GM12878 (cell line): ENCODE data around the gene KIAA1328.

ENCODE experiments used
- CBX3 ChIP-seq: fragments of 200-600 bp; sonication (generic); IDR thresholded peaks from 2 replicates; pipeline ENCODE4 v1.6.1; 2016; ENCODE audit warnings: low read depth, borderline replicate concordance
- CBX5 ChIP-seq: sonication (generic); IDR thresholded peaks from 2 replicates; pipeline ENCODE4 v1.6.1; 2016; ENCODE audit warnings: low read depth, moderate library complexity, mild to moderate bottlenecking, inconsistent platforms
- CEBPB ChIP-seq, 2 experiments: fragments of 150-350 bp in 1 of 2; IDR thresholded peaks; 2 replicates each; pipeline ENCODE4 v1.6.1; 2012 to 2014; ENCODE audit warnings: low read depth in 2 of 2, low read length in 2 of 2, borderline replicate concordance in 1 of 2, inconsistent platforms in 1 of 2
- CTCF ChIP-seq, 3 experiments: IDR thresholded peaks in 2 of 3; conservative IDR thresholded peaks in 1 of 3; 2 replicates each; pipeline ENCODE4 v1.5.1; 2011; ENCODE audit warnings: low read depth in 3 of 3, low read length in 3 of 3, mild to moderate bottlenecking in 3 of 3, control low read depth in 2 of 3, moderate library complexity in 2 of 3, inconsistent platforms in 1 of 3, mixed read lengths in 1 of 3; ENCODE audit not compliant: control insufficient read depth in 2 of 3, insufficient read depth in 1 of 3; ENCODE audit errors: extremely low read depth in 1 of 3
- JUND ChIP-seq: IDR thresholded peaks from 2 replicates; pipeline ENCODE4 v1.6.1; 2012; ENCODE audit warnings: low read depth, mild to moderate bottlenecking, low read length, improper control_type of control experiment, moderate library complexity
- MYC ChIP-seq: IDR thresholded peaks from 2 replicates; pipeline ENCODE4 v1.6.1; 2011; ENCODE audit warnings: mild to moderate bottlenecking, low read length, moderate library complexity, inconsistent platforms; ENCODE audit not compliant: insufficient read depth, insufficient replicate concordance, insufficient read length, severe bottlenecking
- NKRF ChIP-seq: fragments of 450-650 bp; conservative IDR thresholded peaks from 2 replicates; pipeline ENCODE4 v1.6.1; 2017; ENCODE audit warnings: mild to moderate bottlenecking, moderate library complexity
- POLR2AphosphoS5 ChIP-seq: IDR thresholded peaks from 2 replicates; pipeline ENCODE4 v1.6.1; 2011; ENCODE audit warnings: mild to moderate bottlenecking, low read length, inconsistent platforms
- SIN3A ChIP-seq: IDR thresholded peaks from 2 replicates; pipeline ENCODE4 v1.6.1; 2012; ENCODE audit warnings: low read depth, low read length, improper control_type of control experiment
- TAF1 ChIP-seq: IDR thresholded peaks from 2 replicates; pipeline ENCODE4 v1.6.1; 2011; ENCODE audit warnings: mild to moderate bottlenecking, low read depth, low read length, borderline replicate concordance
- TCF3 ChIP-seq: IDR thresholded peaks from 2 replicates; pipeline ENCODE4 v1.6.1; 2012; ENCODE audit warnings: low read depth, mild to moderate bottlenecking, low read length, borderline replicate concordance; ENCODE audit not compliant: insufficient read depth
- TCF7 ChIP-seq: IDR thresholded peaks from 2 replicates; pipeline ENCODE4 v1.6.1; 2014; ENCODE audit warnings: antibody characterized with exemption, borderline replicate concordance
- ZBED1 ChIP-seq: IDR thresholded peaks from 2 replicates; pipeline ENCODE4 v1.6.1; 2016; ENCODE audit warnings: borderline replicate concordance
- ZBTB33 ChIP-seq: fragments of 450-650 bp; IDR thresholded peaks from 2 replicates; pipeline ENCODE4 v1.6.1; 2017; ENCODE audit warnings: mild to moderate bottlenecking

DNA sequence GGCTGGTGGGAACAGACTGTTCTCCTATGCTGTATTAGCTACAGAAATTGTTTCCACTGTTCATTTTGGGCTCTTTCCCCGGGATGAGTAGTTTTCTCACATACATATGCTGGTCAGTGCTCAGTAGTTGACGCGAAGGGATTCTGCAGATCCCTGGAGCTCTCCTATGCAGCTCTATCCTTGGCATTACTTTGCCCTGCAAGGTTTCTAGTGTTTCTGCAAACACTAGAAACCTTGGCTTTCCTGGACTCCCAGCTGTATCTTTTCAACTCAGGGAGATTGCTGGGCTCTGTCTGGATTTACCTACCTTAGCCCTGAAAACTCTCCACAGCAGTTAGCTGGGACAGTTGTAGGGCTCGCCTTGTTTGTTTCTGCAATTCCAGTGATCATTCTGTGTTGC, 10.9 kb downstream of the KIAA1328 start:
- TF ChIP-seq TAF1 = no peak
- no peak for TF ChIP-seq POLR2AphosphoS5
- TF ChIP-seq SIN3A = no peak
- no peak for TF ChIP-seq ZBED1
- no peak for TF ChIP-seq MYC
- TF ChIP-seq CBX3 = no peak
- no peak for TF ChIP-seq JUND
- no peak for TF ChIP-seq TCF7
- TF ChIP-seq CBX5 = no peak
- no peak for TF ChIP-seq NKRF
- TF ChIP-seq CTCF (IDR thresholded peaks at IDR 0.05 in 2 of 3, conservative IDR thresholded peaks at IDR 0.05 in 1 of 3; ENCODE audit: control insufficient read depth in 2 of 3, extremely low read depth in 1 of 3, insufficient read depth in 1 of 3, low read depth in 3 of 3, low read length in 3 of 3) = no peak
- no peak for TF ChIP-seq TCF3
- no peak for TF ChIP-seq ZBTB33
- no peak for TF ChIP-seq CEBPB (IDR thresholded peaks at IDR 0.05; ENCODE audit: borderline replicate concordance in 1 of 2, low read depth in 2 of 2, low read length in 2 of 2)
